Kidney epithelial cell (primary cell): ENCODE measurements around the gene MORN2. TPM values are rescaled to one million over a fixed set of nuclear protein-coding genes. Genes with fewer than 3 reads are reported as not detected.

Source experiments
- DNase-seq: peaks from one replicate; pipeline ENCODE4 v3.0.0-alpha.2; 2010; ENCODE audit warnings: low read depth
- H3K27me3 ChIP-seq: 2 replicates; pipeline ENCODE4 v1.6.0; 2011; ENCODE audit warnings: low read length; ENCODE audit not compliant: control insufficient read depth, insufficient read depth
- H3K36me3 ChIP-seq: 2 replicates; pipeline ENCODE4 v1.5.1; 2011; ENCODE audit warnings: low read length; ENCODE audit not compliant: control insufficient read depth, insufficient read depth
- H3K4me3 ChIP-seq: 2 replicates; pipeline ENCODE4 v1.5.1; 2011; ENCODE audit warnings: low read depth, mild to moderate bottlenecking, control low read depth, low read length
- CTCF ChIP-seq: IDR thresholded peaks from 2 replicates; pipeline ENCODE4 v1.5.1; 2011; ENCODE audit warnings: mild to moderate bottlenecking, moderate library complexity, low read length, control low read depth, inconsistent platforms; ENCODE audit not compliant: insufficient read depth, poor library complexity, severe bottlenecking
- total RNA-seq: library from RNA; depleted of rRNA; stranded (reverse); fragments of >200 nt; gene quantifications from 2 replicates; pipeline ENCODE4 v1.2.3, GENCODE V29; 2015

The MORN2 gene
- total RNA-seq, 1 donor from 2014 or later: 22.7 TPM

GRCh38 chr2:38835990-38836389 lies 39.8 kb upstream of the MORN2 start:
- no peak overlapping the region for H3K4me3 ChIP-seq
- TF ChIP-seq CTCF: no peak

GRCh38 chr2:38836791-38837190 lies 39.0 kb upstream of the MORN2 start:
- DNase-seq: peak; percentile 19
- Histone ChIP-seq H3K36me3 (peaks cover 2% of the 10 kb centered on the region), H3K4me3 (no peak overlapping the region), H3K27me3 (no peaks in the 10 kb centered on the region)
- no peak for TF ChIP-seq CTCF

More at GRCh38 chr2:38835990-38836389, 39.8 kb upstream of the MORN2 start:
- Histone ChIP-seq H3K36me3 (no peaks in the 10 kb centered on the region), H3K27me3 (no peaks in the 10 kb centered on the region)
- DNase-seq: no peak

GRCh38 chr2:38850045-38850444 lies 25.7 kb upstream of the MORN2 start:
- H3K36me3 ChIP-seq: no peaks in the 10 kb centered on the region
- no peak for DNase-seq
- H3K4me3 ChIP-seq: no peak overlapping the region
- H3K27me3 ChIP-seq: no peaks in the 10 kb centered on the region
- no peak for TF ChIP-seq CTCF

GRCh38 chr2:38856165-38856564 lies 19.6 kb upstream of the MORN2 start:
- Histone ChIP-seq H3K4me3 (no peak overlapping the region), H3K27me3 (no peaks in the 10 kb centered on the region), H3K36me3 (no peaks in the 10 kb centered on the region)
- TF ChIP-seq CTCF: no peak
- DNase-seq: no peak

GRCh38 chr2:38862476-38862875 lies 13.3 kb upstream of the MORN2 start:
- TF ChIP-seq CTCF: no peak
- no peak for DNase-seq
- Histone ChIP-seq H3K36me3 (no peaks in the 10 kb centered on the region), H3K27me3 (no peaks in the 10 kb centered on the region), H3K4me3 (no peak overlapping the region)

- Histone ChIP-seq H3K27me3 (no peaks in the 10 kb centered on the region), H3K4me3 (no peak overlapping the region), H3K36me3 (no peaks in the 10 kb centered on the region)
- DNase-seq: no peak
- no peak for TF ChIP-seq CTCF
Observed at GRCh38 chr2:38863061-38863695, 12.6 kb upstream of the MORN2 start.
